CD4-positive, alpha-beta T cell treated with Interferon gamma for 1 hour (primary cell): Measurements from ENCODE around the gene GRAMD1C.
"Not testable (repeated sequence)": the region's sequence is repeated elsewhere in the genome, so short reads cannot be mapped to it uniquely, and the experiment has no call there.

Experiments used
- DNase-seq: peaks from one replicate; pipeline ENCODE4 v3.0.0-alpha.2; 2020

GRAMD1C gene

DNA sequence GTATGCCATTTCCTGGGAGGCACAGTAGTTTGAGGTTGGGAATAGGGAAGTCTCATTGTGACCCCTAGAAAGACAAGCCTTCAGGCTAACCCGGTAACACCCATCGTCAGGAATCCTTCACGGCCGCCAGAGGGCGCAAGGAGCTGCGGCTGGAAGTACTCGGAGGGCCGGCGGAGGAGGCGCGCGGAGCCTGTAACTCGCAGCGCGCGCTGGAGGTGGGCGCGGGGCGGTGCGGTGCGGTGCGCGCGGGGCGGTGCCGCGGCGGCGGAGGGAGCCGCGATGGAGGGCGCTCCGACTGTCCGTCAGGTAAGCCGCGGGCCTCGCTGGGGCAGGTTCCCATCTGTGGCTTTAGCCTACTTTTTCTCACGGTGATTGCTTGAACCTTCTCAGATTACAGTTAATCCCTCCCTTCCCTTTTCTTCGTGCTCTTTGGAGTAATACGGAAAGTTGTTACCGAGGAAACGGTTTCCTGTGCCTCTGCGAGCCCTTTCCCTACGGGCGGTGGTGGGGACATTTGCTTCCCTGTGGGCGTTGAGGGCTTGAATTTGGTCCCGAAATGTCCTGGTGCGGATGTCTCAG is at the start of gene GRAMD1C:
GRAMD1C (plus strand) TSS at position 158 of the 579 bp plus-strand sequence; CDS start at position 280, 122 bp downstream.
- DNase-seq: peak; percentile 86

- no peak for DNase-seq
Observed at GRCh38 chr3:113791381-113791780, 47.2 kb upstream of the GRAMD1C start.

DNA sequence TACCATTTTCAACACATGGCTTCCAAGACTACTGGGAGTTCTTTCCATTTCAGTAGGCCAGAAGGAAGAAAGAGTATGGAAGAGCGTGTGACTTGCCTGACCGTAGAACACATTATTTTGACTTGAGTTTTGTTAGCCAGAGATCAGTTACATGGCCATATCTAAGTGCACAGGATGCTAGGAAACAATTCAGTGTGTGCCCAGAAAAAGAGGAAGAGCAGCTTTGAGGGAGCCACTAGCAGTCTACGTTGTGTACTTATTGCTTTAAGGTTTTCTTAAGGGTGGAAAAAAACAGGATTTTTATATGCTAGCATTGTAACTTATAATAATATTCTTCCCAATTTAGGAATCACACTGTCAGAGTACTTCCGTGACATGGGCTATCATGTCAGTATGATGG is 44.1 kb upstream of the GRAMD1C start:
- no peak for DNase-seq

GRCh38 chr3:113795693-113796092 is 42.9 kb upstream of the GRAMD1C start:
- DNase-seq: no peak

DNA sequence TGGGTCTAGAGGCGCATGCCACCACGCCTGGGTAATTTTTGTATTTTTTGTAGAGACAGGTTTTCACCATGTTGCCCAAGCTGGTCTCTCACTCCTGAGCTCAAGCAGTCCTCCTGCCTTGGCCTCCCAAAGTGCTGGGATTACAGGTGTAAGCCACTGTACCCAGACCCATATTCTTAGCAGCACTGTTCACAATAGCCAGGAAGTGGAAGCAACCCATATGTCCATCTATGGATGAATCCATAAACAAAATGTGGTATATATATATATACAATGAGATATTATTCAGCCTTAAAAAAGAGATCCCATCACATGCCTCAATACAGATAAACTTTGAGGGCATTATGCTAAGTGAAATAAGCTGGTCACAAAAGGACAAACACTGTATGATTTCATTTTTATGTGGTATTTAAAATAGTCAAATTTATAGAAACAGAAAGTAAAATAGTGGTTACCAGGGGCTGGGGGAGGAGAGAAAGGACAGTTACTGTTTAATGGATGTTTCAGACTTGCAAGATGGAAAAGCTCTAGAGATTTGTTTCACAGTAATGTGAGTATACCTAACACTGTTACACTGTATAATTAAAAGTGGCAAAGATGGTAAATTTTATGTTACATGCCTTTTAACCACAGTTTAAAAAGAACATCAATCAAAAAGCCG is 35.7 kb upstream of the GRAMD1C start:
- DNase-seq: no peak

DNA sequence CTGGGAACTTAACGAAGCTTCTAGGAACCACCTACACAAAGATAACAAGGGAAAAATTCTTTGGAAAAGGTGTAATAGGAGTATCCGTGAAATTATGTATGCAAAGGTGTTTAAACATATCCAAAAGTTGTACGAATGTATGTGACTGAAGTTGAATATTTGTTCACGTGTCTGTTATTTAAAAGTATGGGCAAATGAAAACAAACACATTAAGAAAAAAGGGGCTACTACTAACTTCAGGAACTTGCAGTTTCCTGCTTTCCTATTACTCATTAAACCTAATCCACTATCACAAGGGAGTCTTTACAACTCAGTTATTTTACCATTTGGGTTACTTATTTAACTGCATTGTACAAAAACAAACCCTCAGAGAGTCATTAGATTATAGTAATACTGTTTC is 33.9 kb upstream of the GRAMD1C start:
- no peak for DNase-seq

- no peak for DNase-seq
Observed at GRCh38 chr3:113805249-113805648, 33.3 kb upstream of the GRAMD1C start.

- no peak for DNase-seq
Observed at GRCh38 chr3:113812854-113813253, 25.7 kb upstream of the GRAMD1C start.

- no peak for DNase-seq
Observed at GRCh38 chr3:113819866-113820265, 18.7 kb upstream of the GRAMD1C start.

DNA sequence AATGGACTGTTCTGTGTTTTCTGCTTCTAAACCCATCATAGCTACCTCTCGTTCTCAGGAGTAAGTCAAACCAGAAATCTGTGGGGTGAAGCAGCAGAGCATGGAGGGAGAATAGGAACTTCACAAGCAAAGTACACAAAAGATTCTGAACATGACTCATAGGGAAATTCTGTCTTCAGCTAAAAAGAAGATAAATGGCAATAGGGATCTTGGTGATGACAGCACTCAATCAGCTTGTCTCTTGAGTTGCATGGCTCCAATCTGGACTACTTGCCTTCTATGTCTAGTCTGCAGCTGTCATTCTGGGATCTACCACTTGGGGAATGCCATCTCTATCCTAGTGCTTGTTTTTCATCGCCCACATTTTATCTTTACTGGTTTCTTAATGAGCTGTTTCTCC is 13.5 kb upstream of the GRAMD1C start:
- no peak for DNase-seq

DNA sequence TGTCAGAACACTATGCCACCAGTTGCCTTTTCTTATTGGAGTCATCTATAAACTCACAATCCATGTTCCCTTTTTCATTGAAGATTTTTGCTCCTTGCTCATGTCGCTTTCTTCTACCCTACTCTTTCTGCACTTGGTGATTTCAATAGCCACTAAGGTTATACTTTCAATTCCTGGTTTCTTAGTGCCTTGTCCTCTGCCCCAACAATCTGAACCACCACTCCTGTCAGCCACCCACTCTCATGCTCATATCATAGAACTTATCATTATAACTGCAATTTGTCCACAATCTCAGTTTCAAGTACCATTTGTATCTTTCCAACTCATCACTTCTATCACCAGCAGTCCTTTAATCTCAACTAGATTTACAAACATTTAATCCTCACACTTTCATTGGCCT is 10.0 kb upstream of the GRAMD1C start:
- DNase-seq: no peak

GRCh38 chr3:113829576-113830354 is 8.8 kb upstream of the GRAMD1C start:
- DNase-seq: no peak

GRCh38 chr3:113831103-113831355 is 7.6 kb upstream of the GRAMD1C start:
- no peak for DNase-seq

GRCh38 chr3:113832477-113833164 is 6.0 kb upstream of the GRAMD1C start:
- no peak for DNase-seq

DNA sequence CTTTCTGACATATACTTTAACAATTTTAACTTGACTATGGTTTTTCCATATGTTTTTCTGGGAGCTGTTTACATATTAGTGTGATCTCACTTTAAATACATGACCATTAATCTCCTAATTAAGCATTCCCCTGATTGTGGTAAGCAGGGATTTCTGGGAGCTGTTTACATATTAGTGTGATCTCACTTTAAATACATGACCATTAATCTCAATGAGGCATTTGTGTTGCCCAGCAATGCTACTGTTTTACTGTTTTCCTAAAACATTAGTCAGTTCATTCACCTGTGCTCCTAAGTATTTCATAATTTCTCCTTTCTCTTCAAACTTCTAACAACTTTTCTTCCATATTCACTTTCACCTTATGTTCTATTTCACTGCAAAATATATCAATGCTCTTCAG is 3.6 kb upstream of the GRAMD1C start:
- no peak for DNase-seq

DNA sequence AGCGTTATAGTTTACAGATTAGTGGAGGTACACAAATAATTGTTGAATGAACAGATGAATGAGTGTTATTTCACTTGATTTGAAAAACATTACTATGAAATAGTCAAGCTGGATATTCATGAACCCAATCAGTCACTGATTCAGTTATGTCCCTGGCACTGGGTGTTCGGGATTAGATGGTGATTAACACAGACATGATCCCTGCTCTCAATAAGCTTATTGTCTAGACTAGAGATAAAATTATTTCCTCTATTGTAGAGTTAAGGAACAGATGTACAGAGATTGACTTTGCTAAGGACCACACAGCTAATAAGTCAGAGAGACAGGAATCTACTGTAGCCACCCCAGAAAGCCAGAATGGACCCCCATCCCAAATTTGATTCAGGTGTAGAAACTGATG is 963 bp downstream of the GRAMD1C start:
- no peak for DNase-seq

DNA sequence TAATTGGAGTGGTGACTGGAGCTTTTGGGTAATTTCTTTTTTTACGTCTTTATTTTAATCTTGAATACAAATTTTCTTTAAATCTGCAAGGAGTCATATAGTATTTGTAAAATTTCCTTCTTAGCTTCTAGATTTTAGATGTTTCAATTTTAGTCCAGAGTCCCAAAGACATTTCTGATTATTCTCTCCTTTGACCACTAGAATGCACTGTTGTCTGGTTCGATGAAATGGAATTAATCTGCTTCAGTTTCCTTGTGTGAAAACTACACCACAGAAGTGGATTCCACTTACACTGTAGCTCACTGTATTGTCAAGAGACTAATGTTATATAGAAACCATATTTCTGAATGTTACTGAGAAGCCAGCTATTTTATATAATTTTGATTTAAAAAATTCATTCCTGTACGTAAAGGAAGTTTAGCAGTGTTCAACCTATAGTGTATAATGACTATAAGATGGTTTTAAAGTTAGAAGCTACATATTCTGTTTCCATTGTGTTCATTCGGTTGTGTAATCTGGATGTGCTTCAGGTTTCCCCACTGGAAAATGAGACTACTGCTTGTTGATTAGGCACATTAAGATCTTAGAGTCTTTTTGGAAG is 6.1 kb downstream of the GRAMD1C start:
- DNase-seq: no peak

DNA sequence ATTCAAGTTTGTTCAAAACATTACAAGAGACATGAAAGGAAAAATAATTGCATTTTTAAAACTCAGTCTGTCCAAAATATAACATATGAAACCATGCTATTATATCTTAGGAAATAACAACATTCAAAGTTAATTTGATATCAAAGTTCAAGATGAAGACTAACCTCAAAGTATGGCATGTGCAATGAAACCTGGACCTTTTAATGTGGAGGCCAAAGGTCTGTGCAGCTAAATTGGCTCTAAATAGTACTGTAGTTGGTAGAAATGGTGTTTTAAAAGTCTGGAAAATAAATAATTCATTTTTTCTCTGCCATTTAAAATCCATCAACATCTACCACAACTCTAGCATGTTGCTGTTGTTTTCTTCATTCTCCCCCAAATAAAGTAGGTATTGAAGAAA is 8.7 kb downstream of the GRAMD1C start:
- no peak for DNase-seq

DNA sequence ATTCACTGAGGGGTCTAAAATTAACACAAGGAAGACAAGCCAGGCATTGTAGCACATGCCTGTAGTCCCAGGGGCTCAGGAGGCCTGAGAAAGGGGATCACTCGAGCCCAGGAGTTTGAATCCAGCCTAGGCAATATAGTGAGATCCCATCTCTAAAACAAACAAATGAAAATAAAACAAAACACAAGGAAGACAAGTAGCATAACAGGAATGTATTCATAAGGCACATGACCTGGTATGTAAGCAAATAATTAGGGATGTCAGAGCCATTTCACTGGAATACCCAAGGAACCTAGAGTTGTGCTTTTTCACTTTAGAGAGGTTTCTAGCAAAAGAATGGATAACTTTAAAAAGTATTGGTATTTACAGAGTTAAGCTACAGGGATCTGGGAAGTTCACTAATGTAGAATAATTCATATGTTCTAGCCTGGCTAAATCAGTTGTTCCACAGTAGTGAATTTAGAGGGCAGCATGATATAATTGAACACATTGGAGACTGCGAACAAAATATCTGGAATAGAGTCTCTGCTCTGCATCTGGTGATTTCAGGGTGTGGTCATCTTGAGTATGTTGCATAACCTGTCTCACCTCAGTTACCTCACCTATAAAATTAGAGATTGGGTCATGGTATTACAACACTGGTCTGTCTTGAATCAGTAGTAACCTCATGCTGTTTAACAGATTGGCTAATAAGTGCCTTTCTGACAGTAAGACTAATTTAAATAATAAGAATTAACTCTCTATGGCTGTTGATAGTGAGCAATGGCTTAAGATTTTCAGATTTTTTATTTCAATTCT is 9.3 kb downstream of the GRAMD1C start:
- DNase-seq: no peak

GRCh38 chr3:113849071-113849470 is 10.5 kb downstream of the GRAMD1C start:
- DNase-seq: not testable (repeated sequence)

DNA sequence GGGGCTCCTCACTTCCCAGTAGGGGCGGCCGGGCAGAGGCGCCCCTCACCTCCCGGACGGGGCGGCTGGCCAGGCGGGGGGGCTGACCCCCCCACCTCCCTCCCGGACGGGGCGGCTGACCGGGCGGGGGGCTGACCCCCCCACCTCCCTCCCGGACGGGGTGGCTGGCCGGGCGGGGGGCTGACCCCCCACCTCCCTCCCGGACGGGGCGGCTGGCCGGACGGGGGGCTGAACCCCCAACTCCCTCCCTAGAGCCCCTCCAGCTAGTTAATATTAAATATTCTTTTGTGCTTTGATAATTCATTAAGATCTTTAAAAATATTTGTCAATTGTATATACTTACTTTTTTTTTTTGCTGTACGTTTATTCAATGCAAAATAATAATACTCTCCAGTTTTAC is 11.3 kb downstream of the GRAMD1C start:
- not testable (repeated sequence) for DNase-seq

- DNase-seq: not testable (repeated sequence)
Observed at GRCh38 chr3:113850391-113850790, 11.8 kb downstream of the GRAMD1C start.

DNA sequence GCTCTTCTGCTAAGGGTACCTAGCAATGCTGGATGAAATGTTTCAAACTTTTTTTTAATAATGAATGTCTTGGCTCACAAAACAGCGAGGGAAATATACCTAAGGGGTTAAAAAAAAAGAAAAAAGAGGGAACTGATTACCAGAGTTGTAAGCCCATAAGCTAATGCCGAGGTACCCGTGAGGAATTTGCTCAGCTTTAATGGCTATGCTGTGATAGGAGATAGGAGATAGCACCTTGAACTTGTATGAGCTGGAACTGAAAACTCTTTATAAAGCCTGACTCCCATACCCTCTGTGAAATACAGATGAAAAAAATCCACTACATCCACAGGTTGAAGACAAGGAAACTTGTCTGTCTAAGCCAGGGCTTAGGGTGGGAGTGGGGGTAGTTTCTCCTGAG is 13.9 kb downstream of the GRAMD1C start:
- no peak for DNase-seq
